ENCODE results near the gene SLC13A5.
"Not testable (repeated sequence)": the region's sequence is repeated elsewhere in the genome, so short reads cannot be mapped to it uniquely, and the experiment has no call there.

- TF ChIP-seq CTCF, POLR2AphosphoS5, POLR2A (IDR thresholded peaks at IDR 0.05): not testable (repeated sequence)
Measured at GRCh38 chr17:6691958-6692357, 21.2 kb downstream of the SLC13A5 start.
